GM18511 (cell line): ENCODE data around the gene CUL9.

Experiments
- ATAC-seq: cut with Tn5 transposase; IDR thresholded peaks from one replicate; pipeline ENCODE4 v1.9.1; 2021; ENCODE audit warnings: mild to moderate bottlenecking, moderate library complexity; ENCODE audit not compliant: unreplicated experiment

CUL9 gene

DNA sequence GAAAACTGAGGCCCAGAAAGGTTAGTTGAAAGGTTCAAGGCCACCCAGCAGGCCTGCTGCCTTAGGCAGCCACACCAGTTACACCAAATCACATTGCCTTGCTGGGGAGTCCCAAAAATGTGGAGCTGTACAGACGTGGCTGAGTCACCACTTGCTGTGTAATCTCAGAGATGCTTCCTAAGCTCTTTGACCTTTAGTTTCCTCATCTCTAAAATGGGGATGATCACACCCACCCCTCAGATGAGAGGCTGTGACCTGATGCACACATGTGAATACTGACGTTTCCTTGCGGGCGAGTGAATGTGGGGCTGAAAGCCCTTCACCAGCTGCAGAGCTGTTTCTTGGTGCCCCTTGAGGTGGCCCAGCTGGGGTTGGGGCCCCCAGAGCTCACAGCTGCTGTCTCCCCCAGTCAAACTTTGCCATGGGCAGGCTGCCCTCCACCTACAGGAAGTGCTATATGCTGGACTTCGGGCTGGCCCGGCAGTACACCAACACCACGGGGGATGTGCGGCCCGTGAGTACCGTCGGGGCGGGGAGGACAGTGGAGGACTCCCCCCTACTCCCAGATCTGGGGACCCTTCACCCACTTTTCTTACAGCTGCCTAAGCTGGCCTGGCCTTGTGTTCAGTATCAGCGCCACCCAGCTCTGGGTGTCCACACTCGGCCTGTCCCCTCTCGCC lies 72.3 kb downstream of the CUL9 start:
- no peak for ATAC-seq

DNA sequence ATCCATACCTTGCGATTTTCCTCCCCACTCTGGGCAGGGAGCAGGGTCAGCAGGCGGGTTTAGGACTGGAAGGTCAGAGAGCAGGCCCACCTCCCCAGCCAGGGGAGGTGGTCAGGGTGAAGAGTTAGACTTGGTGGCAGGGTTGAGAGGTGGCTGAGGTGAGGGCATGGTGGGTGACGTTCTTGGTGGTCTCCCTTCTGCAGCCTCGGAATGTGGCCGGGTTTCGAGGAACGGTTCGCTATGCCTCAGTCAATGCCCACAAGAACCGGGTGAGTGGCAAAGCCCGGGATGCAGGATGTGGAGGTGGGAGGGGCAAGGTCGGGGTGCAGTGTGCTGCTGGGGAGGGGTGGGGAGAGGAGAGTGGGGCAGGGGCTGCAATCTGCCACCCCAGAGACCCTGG lies 72.8 kb downstream of the CUL9 start:
- ATAC-seq = no peak

GRCh38 chr6:43255408-43256054 lies 73.5 kb downstream of the CUL9 start:
- ATAC-seq = no peak

- ATAC-seq = no peak
Measured at GRCh38 chr6:43256670-43257366, 74.8 kb downstream of the CUL9 start.

DNA sequence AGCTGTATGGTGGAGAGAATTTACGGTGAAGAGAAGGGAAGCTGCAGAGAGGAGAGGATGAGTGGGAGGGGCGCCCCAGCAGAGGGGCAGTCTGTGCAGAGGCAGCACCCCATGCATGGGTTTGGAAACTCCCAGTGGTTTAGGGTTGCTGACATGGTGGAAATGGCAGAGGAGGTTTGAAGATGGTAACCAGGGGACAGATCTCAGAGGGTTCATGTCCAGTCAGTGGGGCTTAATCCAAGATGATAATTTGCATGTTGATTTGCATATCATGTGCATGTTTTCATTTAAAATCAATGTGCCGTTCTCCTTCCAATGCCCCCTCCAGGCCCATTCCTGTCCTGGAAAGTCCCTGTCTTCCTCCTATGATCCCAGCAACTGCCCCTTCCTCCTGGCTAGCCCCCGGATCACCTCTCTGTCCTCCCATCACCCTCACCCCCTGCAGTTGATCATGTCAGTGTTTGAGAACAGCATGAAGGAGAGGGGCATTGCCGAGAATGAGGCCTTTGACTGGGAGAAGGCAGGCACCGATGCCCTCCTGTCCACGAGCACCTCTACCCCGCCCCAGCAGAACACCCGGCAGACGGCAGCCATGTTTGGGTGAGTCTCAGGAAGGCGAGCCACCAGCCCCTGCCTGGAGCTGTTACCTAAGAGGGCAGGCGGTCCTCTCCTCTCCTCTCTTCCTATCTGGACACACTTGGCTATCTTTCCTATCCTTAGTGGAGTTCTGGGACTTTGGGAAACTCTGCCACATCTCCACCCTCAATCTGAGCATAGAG lies 75.6 kb downstream of the CUL9 start:
- no peak for ATAC-seq

- no peak for ATAC-seq
Measured at GRCh38 chr6:43258180-43258579, 76.2 kb downstream of the CUL9 start.

DNA sequence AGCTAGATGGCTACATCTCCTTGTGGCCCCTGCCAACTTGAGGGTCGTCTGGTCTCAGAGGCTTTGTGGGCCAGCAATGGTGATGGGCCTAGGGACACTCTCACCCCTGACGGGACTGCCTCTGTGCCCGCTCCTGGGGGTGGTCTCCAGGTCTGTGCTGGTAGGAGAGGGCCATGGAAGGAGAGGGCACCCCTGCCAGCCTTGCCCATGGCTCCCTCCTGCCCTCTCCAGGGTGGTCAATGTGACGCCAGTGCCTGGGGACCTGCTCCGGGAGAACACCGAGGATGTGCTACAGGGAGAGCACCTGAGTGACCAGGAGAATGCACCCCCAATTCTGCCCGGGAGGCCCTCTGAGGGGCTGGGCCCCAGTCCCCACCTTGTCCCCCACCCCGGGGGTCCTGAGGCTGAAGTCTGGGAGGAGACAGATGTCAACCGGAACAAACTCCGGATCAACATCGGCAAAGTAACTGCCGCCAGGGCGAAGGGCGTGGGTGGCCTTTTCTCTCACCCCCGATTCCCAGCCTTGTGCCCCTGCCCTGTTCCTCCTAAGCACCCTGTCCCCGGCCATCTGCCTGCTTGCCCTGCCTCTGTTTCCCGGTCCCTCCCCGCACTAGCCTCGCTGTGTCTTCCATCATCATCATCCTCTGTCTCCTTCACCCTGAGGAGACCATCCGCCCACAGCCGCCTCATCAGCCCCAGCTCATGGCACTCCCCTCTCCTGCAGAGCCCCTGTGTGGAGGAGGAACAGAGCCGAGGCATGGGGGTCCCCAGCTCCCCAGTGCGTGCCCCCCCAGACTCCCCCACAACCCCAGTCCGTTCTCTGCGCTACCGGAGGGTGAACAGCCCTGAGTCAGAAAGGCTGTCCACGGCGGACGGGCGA lies 77.1 kb downstream of the CUL9 start:
- no peak for ATAC-seq

GRCh38 chr6:43260791-43261190 lies 78.8 kb downstream of the CUL9 start:
- no peak for ATAC-seq

- no peak for ATAC-seq
Measured at GRCh38 chr6:43261198-43261597, 79.2 kb downstream of the CUL9 start.

GRCh38 chr6:43262000-43262779 lies 80.2 kb downstream of the CUL9 start:
- no peak for ATAC-seq

DNA sequence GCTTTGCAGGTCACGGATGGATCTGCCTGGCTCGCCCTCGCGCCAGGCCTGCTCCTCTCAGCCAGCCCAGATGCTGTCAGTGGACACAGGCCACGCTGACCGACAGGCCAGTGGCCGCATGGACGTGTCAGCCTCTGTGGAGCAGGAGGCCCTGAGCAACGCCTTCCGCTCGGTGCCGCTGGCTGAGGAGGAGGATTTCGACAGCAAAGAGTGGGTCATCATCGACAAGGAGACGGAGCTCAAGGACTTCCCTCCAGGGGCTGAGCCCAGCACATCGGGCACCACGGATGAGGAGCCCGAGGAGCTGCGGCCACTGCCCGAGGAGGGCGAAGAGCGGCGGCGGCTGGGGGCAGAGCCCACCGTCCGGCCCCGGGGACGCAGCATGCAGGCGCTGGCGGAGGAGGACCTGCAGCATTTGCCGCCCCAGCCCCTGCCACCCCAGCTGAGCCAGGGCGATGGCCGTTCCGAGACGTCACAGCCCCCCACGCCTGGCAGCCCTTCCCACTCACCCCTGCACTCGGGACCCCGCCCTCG lies 80.9 kb downstream of the CUL9 start:
- ATAC-seq = no peak

GRCh38 chr6:43263314-43264178 lies 81.5 kb downstream of the CUL9 start:
- ATAC-seq = no peak

DNA sequence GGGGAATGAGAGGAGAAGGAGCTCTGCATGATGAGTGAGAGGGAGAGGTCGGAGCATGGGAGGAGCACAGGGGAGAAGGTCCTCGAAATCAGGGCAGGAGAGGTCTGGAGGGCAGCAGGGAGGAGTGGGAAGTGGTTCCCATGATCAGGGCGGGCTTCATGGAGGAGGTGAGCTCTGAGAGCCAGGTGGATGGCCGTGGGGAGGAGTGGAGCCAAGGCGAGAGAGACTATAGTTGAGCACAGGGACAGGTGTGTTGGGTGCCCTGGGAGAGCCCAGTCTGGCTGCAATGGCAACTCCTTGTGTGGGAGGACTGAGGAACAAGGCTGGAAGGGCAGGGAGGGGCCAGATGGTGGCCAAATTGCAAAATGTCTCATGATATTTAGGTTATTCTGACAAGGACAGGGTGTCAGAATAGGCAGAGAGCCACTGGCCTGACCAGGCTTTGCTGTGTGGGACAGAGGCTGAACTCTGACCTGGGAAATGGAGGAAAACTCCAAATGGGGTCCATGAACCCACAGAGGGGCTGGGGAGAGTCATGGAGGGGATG lies 82.7 kb downstream of the CUL9 start:
- no peak for ATAC-seq

DNA sequence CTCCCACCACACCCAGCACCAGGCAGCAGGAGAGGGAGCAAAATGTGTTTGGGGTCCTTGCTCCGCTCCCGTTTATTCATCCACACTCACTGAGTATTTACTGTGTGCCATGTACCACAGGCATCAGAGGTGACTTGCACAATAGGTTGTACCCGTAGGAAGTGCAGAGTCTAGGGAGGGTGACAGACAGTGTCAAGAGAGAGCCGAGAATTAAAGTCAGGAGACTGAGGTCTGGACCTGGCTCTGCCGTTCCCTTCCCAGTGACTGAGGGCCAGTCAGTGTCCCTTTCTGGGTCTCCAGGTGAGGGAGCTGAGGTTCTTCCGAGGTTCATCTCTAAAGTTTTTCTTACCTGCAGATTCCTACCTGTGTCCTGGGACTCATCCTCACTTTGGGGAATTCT lies 83.6 kb downstream of the CUL9 start:
- no peak for ATAC-seq

- ATAC-seq = no peak
Measured at GRCh38 chr6:43267619-43268354, 85.8 kb downstream of the CUL9 start.

DNA sequence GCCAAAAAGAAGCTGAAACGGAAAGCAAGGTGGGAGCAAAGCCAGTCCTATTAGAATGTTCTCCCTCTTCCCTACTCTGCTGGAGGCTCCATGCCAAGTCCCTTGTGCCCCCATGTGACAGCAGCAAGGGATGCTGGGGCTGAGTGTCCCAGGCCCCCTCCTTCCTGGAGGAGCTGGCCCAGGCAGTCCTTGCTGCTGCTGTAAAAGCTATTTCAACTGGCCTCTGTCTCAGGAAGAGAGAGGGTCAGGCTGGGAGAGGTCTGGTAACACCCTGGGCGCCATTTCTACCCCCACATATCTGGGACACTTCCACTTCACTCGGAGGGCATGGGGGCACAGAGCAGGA lies 86.3 kb downstream of the CUL9 start:
- no peak for ATAC-seq

GRCh38 chr6:43268782-43269272 lies 86.8 kb downstream of the CUL9 start:
- no peak for ATAC-seq
